Fibroblast of skin of left biceps (primary cell): ENCODE data around the gene VEGFC.
A peak's percentile ranks its signal among the peaks of the same experiment; 100 is the strongest.

Source experiments
- DNase-seq, 2 experiments: peaks; one replicate each; pipeline ENCODE4 v3.0.0-alpha.2; 2013; ENCODE audit warnings: low read depth in 2 of 2

VEGFC gene, protein sequence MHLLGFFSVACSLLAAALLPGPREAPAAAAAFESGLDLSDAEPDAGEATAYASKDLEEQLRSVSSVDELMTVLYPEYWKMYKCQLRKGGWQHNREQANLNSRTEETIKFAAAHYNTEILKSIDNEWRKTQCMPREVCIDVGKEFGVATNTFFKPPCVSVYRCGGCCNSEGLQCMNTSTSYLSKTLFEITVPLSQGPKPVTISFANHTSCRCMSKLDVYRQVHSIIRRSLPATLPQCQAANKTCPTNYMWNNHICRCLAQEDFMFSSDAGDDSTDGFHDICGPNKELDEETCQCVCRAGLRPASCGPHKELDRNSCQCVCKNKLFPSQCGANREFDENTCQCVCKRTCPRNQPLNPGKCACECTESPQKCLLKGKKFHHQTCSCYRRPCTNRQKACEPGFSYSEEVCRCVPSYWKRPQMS

DNA sequence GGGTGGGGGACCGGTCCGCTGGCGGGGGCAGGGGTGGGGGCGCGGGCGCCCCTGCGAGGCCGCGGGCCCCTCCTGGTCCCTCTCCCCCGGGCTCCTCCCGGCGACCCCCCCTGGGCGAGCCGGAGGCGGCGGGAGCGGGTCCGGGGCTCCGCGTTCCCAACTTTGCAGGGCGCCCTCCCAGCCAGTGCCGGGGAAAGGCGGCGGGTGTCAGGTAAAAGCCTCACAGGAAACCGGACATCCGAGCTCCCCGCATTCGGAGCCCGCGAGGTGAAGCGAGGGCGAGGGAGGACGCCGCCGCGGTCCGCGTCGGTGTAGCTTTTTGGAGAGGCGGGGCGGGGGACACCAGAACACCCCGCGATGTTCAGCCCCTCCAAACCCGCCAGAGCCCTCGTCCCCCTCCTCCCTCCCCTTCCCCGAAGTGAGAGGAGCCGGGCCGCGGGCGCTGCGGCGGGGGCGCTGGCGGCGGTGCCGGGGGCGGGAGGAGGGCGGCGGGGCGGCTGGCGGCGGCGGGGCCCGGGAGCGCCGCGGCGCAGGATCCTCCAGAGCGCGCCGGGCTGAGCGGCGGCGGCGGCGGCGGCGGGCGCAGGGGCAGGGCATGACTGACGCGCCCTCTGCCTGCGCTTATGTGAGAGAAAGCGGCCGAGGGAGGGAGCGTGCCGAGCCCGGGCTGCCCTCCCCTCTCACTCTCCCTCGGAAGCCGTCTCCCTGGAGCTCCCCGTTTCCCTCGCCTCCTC is at the start of gene VEGFC:
TSS of gene VEGFC (minus strand) at position 597 of the 734 bp plus-strand sequence. CDS start 611 bp downstream, outside the sequence.
- peak; percentile 52 to 59 for DNase-seq

- peak; percentile 87 to 92 for DNase-seq
Observed at GRCh38 chr4:176841711-176842112, 49.0 kb upstream of the VEGFC start.

DNA sequence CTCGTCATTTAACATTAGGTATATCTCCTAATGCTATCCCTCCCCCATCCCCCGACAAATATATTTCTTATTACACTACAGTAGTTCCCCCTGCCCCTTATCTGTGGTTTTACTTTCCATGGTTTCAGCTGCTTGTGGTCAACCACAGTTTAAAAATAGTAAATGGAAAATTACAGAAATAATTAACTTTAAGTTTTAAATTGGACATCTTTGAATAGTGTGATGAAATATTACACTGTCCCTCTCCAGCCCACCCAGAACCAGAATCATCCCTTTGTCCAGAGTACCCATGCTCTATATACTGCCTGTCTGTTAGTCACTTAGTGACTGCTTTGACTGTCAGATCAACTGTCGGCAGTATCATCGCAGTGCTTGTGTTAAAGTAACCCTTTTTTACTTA is 47.4 kb upstream of the VEGFC start:
- DNase-seq, result no peak

GRCh38 chr4:176839656-176840055 is 46.9 kb upstream of the VEGFC start:
- DNase-seq, result no peak

- peak; percentile 97 to 99 for DNase-seq
Observed at GRCh38 chr4:176838601-176839433, 46.1 kb upstream of the VEGFC start.

- DNase-seq, result no peak
Observed at GRCh38 chr4:176837169-176837895, 44.6 kb upstream of the VEGFC start.

DNA sequence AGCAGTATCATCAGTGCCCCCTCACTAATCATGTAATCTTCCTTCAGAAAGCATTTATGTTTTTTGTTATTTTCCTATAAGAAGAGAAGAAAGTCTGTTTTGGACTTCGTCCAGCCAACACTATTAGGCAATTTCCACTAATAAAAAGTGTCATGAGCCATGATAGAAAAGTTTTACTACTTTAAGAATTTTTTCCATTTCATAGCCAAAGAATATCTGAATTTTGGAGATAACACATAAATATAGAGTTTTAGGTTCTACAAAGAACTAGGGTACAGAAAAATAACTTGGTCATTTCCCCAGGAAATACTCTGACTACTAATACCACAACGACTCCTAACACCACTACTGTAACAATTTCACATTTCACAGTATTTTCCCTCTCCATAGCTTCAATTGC is 41.8 kb upstream of the VEGFC start:
- DNase-seq, result no peak

GRCh38 chr4:176833400-176834175 is 40.9 kb upstream of the VEGFC start:
- no peak for DNase-seq

DNA sequence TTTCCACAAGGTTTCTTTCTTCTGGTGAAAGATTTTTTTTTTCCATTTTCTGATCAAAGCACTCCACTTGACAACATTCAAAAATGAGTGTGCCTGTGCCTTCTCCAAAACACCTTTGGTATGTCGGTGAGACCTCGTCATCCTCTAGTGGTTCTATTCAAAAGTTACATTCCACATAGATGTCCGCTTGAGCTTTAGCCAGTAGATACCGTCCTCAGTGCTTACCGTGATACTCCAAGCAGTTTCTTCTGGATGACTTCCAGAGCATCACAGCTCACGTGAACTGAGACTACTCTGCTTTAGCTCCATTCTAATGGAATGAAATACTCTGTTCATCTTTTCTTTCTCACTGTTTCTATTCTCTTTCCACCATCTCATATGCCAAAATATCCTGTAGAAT is 38.2 kb upstream of the VEGFC start:
- no peak for DNase-seq

- DNase-seq, result no peak
Observed at GRCh38 chr4:176825586-176825985, 32.9 kb upstream of the VEGFC start.

DNA sequence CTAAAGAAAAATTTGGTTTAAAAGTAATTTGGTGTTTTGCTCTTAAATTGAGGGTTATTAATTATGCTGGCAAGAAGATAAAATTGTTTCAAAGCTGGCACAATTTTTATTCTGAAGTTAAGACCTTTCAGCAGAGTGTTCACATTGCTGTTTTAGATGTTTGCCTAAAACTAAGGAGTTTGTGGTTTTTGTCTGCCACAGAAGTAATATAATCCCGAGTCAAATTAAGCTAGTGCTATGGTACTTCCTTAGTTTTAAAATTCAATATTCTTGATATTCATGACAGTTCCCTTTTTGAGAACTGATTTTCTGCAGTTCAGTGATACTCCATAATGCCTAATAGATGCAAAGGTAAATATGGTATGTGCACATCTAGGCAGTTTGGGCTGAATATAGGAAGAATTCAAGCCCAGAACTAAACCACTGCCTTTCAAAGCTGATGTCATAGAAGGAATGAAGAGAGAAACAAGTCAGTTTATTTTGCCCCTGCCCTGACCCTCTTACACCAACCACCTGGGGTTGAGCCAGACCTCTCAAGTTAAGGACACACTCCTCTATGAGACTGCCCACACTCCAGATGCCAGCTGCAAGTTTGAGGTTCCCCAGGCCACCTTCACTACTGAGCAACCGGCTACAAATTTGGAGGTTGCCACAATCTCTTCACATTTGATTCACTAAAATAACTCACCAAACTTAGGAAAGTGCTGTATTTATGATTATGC is 32.1 kb upstream of the VEGFC start:
- DNase-seq, result no peak

DNA sequence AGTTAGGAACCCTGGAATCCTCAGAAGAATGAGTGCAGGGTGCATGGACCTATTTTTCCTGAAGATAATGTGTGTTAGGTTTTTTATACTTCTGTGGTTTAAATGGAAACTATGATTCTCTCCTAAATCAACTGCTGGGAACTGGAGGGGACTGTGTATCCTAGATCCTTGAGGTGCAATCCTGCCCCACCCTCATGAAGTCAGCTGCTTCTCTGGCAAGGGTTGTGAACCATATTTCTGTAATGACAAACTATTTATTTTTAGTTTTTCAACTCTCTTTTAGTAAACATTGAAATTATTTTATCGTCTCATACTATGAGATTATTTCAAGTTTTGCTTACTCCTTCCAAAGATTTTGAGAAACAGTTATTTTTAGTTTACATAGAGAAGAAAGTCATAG is 25.8 kb upstream of the VEGFC start:
- no peak for DNase-seq

DNA sequence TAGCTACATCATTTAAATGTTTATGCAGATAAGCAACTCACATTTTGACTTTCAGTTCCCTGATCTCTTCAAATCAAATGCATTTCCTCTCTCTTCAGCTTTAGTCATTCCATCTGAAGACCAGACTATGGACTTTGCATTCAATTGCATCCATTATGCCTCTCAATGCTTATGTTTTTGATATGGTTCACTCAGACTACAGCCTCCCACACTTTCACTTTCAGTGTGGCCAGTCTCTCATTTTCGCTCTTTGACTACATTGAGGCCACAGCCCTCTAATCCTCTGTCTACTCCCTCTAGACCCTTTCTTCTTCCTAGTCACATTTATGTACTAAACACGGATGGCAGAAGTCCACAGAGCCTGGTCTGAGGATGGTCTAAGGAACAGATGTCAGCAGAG is 24.5 kb upstream of the VEGFC start:
- no peak for DNase-seq

DNA sequence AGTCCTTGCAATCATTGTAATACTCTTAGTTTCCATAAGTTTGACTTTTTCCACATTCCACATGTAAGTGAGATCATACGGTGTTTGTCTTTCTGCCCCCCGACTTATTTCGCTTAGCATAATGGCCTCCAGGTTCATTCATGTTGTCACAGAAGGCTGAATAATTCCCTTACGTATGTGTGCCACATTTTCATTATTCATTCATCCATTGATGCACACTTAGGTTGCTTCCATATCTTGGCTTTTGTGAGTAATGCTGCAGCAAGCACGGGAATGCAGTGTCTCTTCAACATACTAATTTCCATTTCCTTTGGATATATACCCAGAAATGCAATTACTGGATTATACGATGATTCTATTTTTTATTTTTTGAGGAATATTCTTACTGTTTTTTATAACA is 22.0 kb upstream of the VEGFC start:
- peak in 1 of 2 experiments; percentile 61 for DNase-seq

DNA sequence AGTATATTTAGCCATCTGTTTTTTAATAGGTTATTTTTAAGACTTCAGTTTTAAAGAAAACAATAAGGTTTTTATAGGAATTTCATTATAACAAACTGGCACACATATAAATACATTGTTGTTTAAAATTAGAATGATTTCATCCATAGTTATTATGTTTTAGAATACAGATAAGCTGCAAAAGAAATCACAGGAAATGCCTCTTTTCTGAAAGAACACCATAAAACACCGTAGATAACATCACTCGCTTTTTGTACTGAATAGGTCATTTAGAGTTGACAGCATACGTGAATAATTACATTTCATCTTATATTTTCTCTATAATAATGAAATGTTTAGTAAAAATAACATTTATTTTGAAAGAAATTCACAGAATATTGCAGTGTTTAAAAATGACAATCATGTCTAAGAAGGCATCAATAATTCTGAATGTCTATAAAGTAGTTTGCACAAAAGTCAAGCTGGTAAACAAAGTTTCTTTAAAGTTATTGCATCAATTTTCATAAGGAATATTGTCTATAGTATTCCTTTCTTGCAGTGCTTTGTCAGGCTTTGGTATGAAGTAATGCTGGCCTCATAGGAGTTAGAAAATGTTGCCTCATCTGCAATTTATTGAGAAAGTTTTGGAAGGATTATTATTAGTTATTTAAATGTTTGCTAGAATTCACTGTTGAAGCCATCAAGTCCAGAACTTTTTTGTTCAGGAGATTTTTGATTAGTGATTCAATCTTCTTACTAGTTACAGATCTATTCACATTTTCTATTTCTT is 17.9 kb upstream of the VEGFC start:
- no peak for DNase-seq

- DNase-seq, result no peak
Observed at GRCh38 chr4:176806778-176807375, 14.2 kb upstream of the VEGFC start.

DNA sequence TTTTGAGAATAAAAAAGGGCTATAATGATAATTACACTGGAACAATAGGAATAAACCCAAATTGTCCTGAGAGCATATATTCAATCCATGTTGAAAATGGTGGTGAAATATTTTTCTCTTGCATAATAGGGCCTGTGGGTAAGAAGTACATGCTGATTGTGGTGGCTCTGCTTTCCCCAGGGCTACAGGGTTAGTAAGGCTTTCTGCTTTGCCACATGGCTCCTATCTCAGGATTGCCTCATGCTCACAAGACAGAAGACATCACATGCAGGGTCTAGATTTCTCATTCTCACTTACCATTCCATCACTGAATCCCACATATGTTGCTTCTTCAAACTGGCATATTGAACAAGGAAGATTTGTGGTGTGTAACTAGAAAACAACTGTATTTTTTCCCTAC is 12.4 kb upstream of the VEGFC start:
- DNase-seq, result peak in 1 of 2 experiments; percentile 40

DNA sequence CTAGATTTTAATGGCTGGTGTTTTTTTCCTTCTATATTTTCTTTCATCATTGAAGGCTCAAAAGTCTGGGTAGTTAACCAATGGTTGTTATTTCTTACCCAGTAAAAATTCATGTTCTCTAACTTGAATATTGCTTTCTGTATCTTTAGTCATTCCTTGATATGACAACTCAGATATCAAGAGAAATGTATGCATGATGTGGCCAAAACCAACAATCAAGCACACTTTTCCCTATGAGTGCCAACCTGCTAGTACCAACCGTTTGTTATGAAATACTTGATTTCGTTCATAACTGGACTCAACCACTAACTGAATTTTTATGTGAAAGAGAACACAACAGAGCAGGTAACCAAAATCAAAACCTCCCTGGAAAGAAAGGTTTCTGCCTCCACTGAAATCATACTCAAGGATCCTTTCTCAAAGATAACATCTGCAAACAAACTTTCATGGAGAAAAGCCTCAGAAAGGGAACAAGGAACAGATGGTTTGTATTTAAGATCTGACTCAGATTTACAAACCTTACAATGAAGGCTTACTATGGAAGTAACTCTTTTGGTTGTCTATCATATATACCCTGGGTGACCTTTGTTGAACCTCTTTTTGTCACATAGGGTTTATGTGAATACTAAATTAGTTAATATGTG is 8.3 kb upstream of the VEGFC start:
- DNase-seq, result peak in 1 of 2 experiments; percentile 43
